Esophagus muscularis mucosa (tissue), 4 donors: ENCODE data around the gene RPL11. TPM values are rescaled to one million over a fixed set of nuclear protein-coding genes. Genes with fewer than 3 reads are reported as not detected.

Experiments
- DNase-seq: peaks from one replicate; pipeline ENCODE4 v3.0.0-alpha.2; 2017; ENCODE audit errors: extremely low spot score
- H3K27ac ChIP-seq, 4 donors: fragments of 200-600 bp; sonication (generic); replicated peaks in 1 of 4; 1 replicate in 3 of 4; 2 replicates in 1 of 4; pipeline ENCODE4 v1.5.1; 2016 to 2019; ENCODE audit warnings: mild to moderate bottlenecking in 1 of 4
- H3K27me3 ChIP-seq, 4 donors: fragments of 200-600 bp; sonication (generic); one replicate each; pipeline versions ENCODE4 v1.5.1 to v1.6.0; 2016 to 2019
- H3K36me3 ChIP-seq, 4 donors: fragments of 200-600 bp; sonication (generic); one replicate each; pipeline ENCODE4 v1.5.1; 2016 to 2019
- H3K4me1 ChIP-seq, 4 donors: fragments of 200-600 bp; sonication (generic); one replicate each; pipeline ENCODE4 v1.5.1; 2016 to 2019
- H3K4me3 ChIP-seq, 4 donors: fragments of 200-600 bp; sonication (generic); 1 replicate in 2 of 4; 2 replicates in 2 of 4; pipeline ENCODE4 v1.5.1; 2016 to 2019; ENCODE audit warnings: mild to moderate bottlenecking in 4 of 4, moderate library complexity in 1 of 4
- H3K9me3 ChIP-seq, 4 donors: fragments of 200-600 bp; sonication (generic); 1 replicate in 3 of 4; 2 replicates in 1 of 4; pipeline ENCODE4 v1.5.1; 2016 to 2019
- EP300 ChIP-seq: sonication (generic); formaldehyde crosslinking; IDR thresholded peaks from one replicate; pipeline ENCODE4 v1.6.1; 2017; ENCODE audit warnings: antibody characterized with exemption
- POLR2A ChIP-seq: fragments of 450-650 bp; IDR thresholded peaks from one replicate; pipeline ENCODE4 v1.6.1; 2017; ENCODE audit warnings: antibody characterized with exemption, moderate library complexity, mild to moderate bottlenecking, low read depth
- POLR2AphosphoS5 ChIP-seq, 2 donors: sonication (generic); formaldehyde crosslinking; IDR thresholded peaks; one replicate each; pipeline ENCODE4 v1.6.1; 2017; ENCODE audit warnings: antibody characterized with exemption in 2 of 2
- WGBS: methylation state at CpG from one replicate; pipeline ENCODE4 v1.1.5; 2018; 5-methylcytosine and 5-hydroxymethylcytosine counted together
- intact Hi-C: fragments of 100-400 bp; cut with DNase I; formaldehyde crosslinking; loops from one replicate; pipeline ENCODE4 v1.15.1; 2023
- total RNA-seq, 4 donors: library from RNA; depleted of rRNA; stranded (reverse); fragments of >200 nt; gene quantifications; one replicate each; pipeline versions ENCODE4 v1.1.0 to v1.2.1, GENCODE V29; 2016
- TF ChIP-seq, protein P1 (sequence below), 3 experiments: fragments of 200-600 bp in 2 of 3; fragments of 450-650 bp in 1 of 3; sonication (generic) in 2 of 3; IDR thresholded peaks; one replicate each; pipeline ENCODE4 v1.5.1; 2017 to 2019; ENCODE audit warnings: antibody characterized with exemption in 3 of 3, mild to moderate bottlenecking in 2 of 3, moderate library complexity in 1 of 3

The RPL11 gene
- total RNA-seq, 4 donors from 2014 or later = 706 to 1,125 (median 899) TPM

DNA sequence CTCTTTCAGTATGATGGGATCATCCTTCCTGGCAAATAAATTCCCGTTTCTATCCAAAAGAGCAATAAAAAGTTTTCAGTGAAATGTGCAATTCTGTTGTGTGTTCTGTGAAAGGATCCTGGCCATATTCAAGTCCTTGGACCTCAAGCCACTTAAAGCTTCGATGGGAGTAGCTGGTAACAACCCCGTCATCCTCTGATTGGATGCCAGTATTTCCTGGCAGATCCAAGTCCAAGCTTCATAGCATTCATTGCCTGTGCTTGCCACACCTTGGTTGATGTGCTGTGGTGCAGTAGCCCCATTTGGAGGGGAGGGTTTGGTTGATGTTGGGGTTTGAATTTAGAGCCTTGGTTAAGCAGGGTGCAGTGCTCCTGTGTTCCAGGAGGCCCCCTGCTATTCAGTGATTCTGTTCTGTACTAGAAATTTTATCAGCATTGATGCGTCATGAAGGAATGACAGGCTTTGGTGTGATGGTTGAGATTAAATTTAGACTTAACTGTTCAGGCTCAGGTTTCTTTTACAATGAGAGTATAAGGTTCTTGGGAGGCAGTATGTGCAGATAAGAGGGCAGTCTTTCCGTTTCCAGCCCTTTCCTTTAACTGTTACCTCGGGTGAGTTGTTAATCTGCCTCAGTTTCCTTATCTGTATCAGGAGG lies 4.9 kb downstream of the RPL11 start:
- no peak for DNase-seq
- intact Hi-C loops = no loop called here
- Histone ChIP-seq H3K4me1 (peaks cover 43 to 71% (median 49%) of the 10 kb centered on the region in 4 donors), H3K27ac (no peak overlapping the region), H3K9me3 (no peaks in the 10 kb centered on the region), H3K4me3 (no peak overlapping the region), H3K27me3 (no peaks in the 10 kb centered on the region), H3K36me3 (peaks cover 56 to 92% (median 81%) of the 10 kb centered on the region in 4 donors)
- 62% methylated on average over 6 of the region's 6 CpGs for WGBS
- TF ChIP-seq POLR2AphosphoS5 (IDR thresholded peaks at IDR 0.05) (no peak), POLR2A (no peak)
- TF ChIP-seq, protein P1, sequence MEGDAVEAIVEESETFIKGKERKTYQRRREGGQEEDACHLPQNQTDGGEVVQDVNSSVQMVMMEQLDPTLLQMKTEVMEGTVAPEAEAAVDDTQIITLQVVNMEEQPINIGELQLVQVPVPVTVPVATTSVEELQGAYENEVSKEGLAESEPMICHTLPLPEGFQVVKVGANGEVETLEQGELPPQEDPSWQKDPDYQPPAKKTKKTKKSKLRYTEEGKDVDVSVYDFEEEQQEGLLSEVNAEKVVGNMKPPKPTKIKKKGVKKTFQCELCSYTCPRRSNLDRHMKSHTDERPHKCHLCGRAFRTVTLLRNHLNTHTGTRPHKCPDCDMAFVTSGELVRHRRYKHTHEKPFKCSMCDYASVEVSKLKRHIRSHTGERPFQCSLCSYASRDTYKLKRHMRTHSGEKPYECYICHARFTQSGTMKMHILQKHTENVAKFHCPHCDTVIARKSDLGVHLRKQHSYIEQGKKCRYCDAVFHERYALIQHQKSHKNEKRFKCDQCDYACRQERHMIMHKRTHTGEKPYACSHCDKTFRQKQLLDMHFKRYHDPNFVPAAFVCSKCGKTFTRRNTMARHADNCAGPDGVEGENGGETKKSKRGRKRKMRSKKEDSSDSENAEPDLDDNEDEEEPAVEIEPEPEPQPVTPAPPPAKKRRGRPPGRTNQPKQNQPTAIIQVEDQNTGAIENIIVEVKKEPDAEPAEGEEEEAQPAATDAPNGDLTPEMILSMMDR (IDR thresholded peaks at IDR 0.05) = no peak

DNA sequence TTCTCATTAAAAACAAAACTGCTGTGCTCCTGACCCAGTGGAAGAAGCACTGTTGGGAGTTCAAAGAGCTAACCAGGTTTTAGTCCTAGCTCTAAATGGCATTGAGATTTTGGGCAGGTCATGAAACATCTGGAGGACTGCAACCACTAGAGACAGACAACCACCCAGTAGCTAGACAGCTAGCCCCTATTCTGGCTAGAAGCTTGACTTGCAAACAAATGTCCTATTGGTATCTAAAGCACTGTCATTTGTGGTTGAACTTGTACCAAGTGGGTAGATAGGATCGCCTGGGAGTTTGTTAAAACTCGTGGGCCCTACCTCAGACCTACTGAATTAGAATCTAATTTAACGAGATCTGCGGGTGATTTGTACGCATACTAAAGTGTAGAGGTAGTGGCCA lies 6.9 kb downstream of the RPL11 start:
- TF ChIP-seq, protein P1 (IDR thresholded peaks at IDR 0.05) = no peak
- TF ChIP-seq EP300 (no peak), POLR2A (no peak), POLR2AphosphoS5 (IDR thresholded peaks at IDR 0.05) (no peak)
- peaks cover 55 to 99% (median 90%) of the 10 kb centered on the region in 4 donors for H3K36me3 ChIP-seq
- no peaks in the 10 kb centered on the region for H3K9me3 ChIP-seq
- peaks cover 30 to 62% (median 38%) of the 10 kb centered on the region in 4 donors for H3K4me1 ChIP-seq
- no peaks in the 10 kb centered on the region for H3K27me3 ChIP-seq
- no peak overlapping the region for H3K27ac ChIP-seq
- intact Hi-C loops = no loop called here
- 75% methylated on average over 5 of the region's 5 CpGs for WGBS
- no peak overlapping the region for H3K4me3 ChIP-seq
- no peak for DNase-seq

DNA sequence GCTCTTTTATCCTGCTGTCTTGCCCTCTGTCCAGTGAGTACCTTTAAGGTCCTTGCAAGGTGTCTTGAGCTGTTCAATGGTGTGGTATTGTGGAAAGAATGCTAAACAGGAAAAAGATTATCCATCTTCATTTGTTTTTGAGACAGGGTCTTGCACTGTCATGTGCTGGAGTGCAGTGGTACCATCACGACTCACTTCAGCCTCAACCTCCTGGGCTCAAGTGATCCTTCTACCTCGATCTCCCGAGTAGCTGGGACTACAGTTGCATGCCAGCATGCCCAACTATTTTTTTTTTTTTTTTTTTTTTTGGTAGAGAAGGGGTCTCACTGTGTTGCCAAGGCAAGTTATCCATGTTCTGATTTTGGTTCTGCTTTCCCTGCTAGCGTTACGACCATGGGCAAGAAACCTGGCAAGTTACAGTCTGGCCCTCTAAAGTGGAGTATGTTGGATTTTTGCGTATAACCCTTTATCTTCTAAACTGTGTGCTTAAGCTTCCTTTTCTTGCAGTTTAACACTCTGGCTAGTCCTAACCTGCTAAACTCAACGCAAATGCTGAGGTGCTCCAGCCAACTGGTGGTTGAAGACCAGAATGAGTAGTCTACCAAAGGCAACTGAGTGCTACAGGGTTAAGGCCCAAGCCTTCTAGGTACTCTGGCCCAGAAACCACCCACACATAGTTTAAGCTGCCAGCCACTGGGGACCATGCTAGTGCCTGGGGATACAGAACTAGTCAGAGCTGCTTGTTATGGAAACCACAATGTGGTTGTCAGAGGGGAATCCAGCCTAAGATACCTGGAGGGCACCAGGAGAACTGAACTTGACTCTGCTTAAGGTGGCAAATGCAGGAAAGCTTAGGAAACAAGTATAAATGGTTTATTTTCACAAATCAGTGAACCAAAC lies 7.9 kb downstream of the RPL11 start:
- H3K27ac ChIP-seq = no peak overlapping the region
- intact Hi-C loops = no loop called here
- no peaks in the 10 kb centered on the region for H3K27me3 ChIP-seq
- no peak for TF ChIP-seq EP300
- TF ChIP-seq, protein P1 (IDR thresholded peaks at IDR 0.05) = no peak
- TF ChIP-seq POLR2AphosphoS5 (IDR thresholded peaks at IDR 0.05) = no peak
- TF ChIP-seq POLR2A = no peak
- no peaks in the 10 kb centered on the region for H3K9me3 ChIP-seq
- DNase-seq = no peak
- peaks cover 47 to 96% (median 83%) of the 10 kb centered on the region in 4 donors for H3K36me3 ChIP-seq
- WGBS = 76% methylated on average over 7 of the region's 7 CpGs
- H3K4me3 ChIP-seq = no peak overlapping the region
- H3K4me1 ChIP-seq = peaks cover 19 to 52% (median 28%) of the 10 kb centered on the region in 4 donors

DNA sequence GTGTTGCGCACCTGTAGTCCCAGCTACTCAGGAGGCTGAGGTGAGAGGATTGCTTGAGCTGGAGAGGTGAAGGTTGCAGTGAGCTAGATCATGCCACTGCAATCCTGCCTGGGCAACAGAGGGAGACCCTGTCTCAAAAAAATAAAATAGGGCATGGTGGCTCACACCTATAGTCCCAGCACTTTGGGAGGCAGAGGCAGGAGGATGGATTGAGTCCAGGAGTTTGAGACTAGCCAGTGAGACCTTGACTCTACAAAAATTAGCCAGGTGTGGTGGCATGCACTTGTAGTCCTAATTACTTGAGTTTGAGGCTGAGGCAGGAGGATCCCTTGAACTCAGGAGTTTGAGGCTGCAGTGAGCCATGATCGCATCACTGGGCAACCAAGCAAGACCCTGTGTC lies 9.7 kb downstream of the RPL11 start:
- no peaks in the 10 kb centered on the region for H3K9me3 ChIP-seq
- intact Hi-C loops = no loop called here
- no peak overlapping the region for H3K4me3 ChIP-seq
- TF ChIP-seq POLR2AphosphoS5 (IDR thresholded peaks at IDR 0.05) (no peak), EP300 (no peak), POLR2A (no peak)
- DNase-seq = no peak
- 97% methylated on average over 2 of the region's 2 CpGs for WGBS
- peaks cover 5 to 34% (median 14%) of the 10 kb centered on the region in 4 donors for H3K4me1 ChIP-seq
- H3K36me3 ChIP-seq = peaks cover 37 to 91% (median 75%) of the 10 kb centered on the region in 4 donors
- H3K27ac ChIP-seq = peak overlapping the region in 1 of 4 donors; percentile 44
- no peaks in the 10 kb centered on the region for H3K27me3 ChIP-seq

DNA sequence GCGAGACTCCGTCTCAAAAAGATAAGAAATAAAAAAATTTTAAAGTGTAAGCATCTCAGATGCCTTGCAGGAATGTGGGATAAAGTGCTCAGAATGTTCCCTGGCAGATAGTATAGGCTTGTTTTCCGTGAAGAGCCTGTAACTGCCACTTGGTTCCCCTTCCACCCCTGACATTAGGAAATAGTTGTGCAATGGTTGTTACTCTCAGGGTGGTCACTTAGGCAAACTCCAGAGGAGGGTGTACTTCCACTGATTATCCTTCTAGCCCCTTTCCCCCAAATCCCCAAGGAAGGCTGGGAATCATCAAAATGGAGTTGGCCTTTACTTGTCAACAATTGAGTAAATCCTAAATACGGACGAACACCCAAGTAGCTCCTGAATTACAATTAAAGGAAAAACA lies 10.4 kb downstream of the RPL11 start:
- no peak overlapping the region for H3K27ac ChIP-seq
- peaks cover 37 to 85% (median 69%) of the 10 kb centered on the region in 4 donors for H3K36me3 ChIP-seq
- DNase-seq = no peak
- peaks cover 3 to 29% (median 9%) of the 10 kb centered on the region in 4 donors for H3K4me1 ChIP-seq
- no peak overlapping the region for H3K4me3 ChIP-seq
- TF ChIP-seq, protein P1 (IDR thresholded peaks at IDR 0.05) = no peak
- TF ChIP-seq POLR2AphosphoS5 (IDR thresholded peaks at IDR 0.05) = no peak
- no peak for TF ChIP-seq POLR2A
- TF ChIP-seq EP300 = no peak
- H3K27me3 ChIP-seq = no peaks in the 10 kb centered on the region
- no peaks in the 10 kb centered on the region for H3K9me3 ChIP-seq
- 86% methylated on average over 5 of the region's 5 CpGs for WGBS
- intact Hi-C loops = no loop called here
